Measurements from ENCODE around the gene CTU2. TPM values are rescaled to one million over a fixed set of nuclear protein-coding genes. Genes with fewer than 3 reads are reported as not detected.

The CTU2 gene
- total and polyA plus RNA-seq, 10 of the 15 experiments (the other 5 are each of a cell fraction or from before 2014, with no cell fraction given), result 0.32 to 44.5 (median 18.2) TPM

DNA sequence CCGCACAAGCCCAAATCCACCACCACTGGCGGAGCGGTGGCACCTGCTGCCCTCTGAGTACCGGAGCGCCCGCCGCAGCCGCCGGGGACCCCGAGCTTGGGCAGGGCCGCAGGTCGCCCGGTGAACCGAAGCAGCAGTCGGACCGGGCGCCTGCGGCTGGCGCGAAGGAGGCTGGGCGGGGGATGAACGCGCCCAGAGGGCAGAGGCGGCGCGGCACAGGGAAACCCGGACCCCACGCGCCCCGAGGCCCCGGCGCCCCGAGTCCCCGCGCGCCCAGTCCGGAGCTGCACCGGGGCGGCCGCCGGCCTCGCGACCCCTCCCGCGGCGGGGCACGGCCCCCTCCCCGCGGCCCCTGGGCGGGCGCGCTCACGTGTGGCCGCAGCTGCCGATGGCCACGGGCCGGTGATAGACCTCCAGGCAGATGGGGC, 488 bp upstream of the CTU2 start (continued):
- TF ChIP-seq, protein P1, sequence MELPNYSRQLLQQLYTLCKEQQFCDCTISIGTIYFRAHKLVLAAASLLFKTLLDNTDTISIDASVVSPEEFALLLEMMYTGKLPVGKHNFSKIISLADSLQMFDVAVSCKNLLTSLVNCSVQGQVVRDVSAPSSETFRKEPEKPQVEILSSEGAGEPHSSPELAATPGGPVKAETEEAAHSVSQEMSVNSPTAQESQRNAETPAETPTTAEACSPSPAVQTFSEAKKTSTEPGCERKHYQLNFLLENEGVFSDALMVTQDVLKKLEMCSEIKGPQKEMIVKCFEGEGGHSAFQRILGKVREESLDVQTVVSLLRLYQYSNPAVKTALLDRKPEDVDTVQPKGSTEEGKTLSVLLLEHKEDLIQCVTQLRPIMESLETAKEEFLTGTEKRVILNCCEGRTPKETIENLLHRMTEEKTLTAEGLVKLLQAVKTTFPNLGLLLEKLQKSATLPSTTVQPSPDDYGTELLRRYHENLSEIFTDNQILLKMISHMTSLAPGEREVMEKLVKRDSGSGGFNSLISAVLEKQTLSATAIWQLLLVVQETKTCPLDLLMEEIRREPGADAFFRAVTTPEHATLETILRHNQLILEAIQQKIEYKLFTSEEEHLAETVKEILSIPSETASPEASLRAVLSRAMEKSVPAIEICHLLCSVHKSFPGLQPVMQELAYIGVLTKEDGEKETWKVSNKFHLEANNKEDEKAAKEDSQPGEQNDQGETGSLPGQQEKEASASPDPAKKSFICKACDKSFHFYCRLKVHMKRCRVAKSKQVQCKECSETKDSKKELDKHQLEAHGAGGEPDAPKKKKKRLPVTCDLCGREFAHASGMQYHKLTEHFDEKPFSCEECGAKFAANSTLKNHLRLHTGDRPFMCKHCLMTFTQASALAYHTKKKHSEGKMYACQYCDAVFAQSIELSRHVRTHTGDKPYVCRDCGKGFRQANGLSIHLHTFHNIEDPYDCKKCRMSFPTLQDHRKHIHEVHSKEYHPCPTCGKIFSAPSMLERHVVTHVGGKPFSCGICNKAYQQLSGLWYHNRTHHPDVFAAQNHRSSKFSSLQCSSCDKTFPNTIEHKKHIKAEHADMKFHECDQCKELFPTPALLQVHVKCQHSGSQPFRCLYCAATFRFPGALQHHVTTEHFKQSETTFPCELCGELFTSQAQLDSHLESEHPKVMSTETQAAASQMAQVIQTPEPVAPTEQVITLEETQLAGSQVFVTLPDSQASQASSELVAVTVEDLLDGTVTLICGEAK (IDR thresholded peaks at IDR 0.05; ENCODE audit: borderline replicate concordance), result no peak

DNA sequence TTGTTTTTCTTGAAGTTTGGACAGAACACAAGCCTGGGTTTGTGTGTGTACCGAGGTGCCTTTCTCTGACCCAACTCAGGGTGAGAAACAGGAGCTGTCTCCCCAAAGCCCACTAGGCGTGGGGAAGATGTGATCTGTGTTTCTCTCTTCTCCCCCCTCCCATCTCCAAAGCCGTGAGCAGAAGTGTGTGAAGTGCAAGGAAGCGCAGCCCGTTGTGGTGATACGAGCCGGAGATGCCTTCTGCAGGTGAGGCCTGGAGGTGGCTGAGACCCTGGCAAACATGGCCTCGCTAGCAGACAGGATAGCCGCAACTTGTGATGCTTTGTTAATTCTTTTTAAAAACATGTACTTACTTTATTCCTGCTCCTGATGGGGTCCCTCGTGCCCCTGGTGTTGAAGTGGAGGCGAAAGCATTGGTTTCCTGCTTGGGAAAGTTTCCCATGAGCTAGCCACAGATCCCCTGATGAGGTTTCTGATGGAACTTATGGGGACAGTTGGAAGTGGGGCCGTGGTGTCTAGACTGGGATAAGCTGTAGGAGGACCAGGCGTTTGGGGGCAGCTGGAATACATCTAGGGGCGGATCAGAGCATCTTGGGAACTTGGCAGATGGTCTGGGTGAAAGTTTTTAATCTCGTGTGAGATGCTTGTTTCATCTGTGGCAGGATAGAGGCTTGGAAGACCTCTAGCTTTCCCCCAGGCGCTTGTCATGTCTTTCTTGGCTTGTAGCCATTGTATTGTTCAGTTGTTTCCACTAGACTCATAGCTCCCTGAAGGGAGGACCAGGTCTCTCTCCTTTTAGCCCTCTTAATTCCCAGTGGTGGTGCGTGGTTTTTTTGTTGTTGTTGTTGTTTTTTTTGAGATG, 893 bp downstream of the CTU2 start:
- ChIA-PET POLR2A (interaction anchor here (1.0 kb wide), 1 partner anchor 8 kb away, joined by 3 read pairs; no protein-coding TSS in a partner anchor), SMC1A (ENCODE audit: uncharacterized antibody, unreplicated experiment) (interaction anchor here (1.1 to 1.2 kb wide), 3 partner anchors 22 to 74 kb away, joined by 3 to 5 read pairs (median 5); no protein-coding TSS in a partner anchor), RAD21 (ENCODE audit: unreplicated experiment) (interaction anchor here (1.1 to 1.3 kb wide), 2 partner anchors 30 to 44 kb away, joined by 3 to 4 read pairs; partner anchors contain the start of gene MVD), CTCF (interaction anchor here (0.7 to 1.9 kb wide), 5 partner anchors 26 to 150 kb away, joined by 3 to 13 read pairs (median 4); partner anchors contain the start of genes APRT and TRAPPC2L)
- no peaks in the 10 kb centered on the region; a peak in 2 of 4 replicates for H3K36me3 ChIP-seq (ENCODE audit: control insufficient read depth in 2 of 2, insufficient read depth in 2 of 2, low read length in 1 of 2)
- WGBS (ENCODE audit: insufficient coverage, insufficient replicate concordance, low lambda C conversion rate, missing lambda C conversion rate), result 19% methylated on average over 17 of the region's 17 CpGs
- TF ChIP-seq PML (IDR thresholded peaks at IDR 0.05; ENCODE audit: low read length), result no peak
- H3K9ac ChIP-seq (ENCODE audit: control insufficient read depth, insufficient read depth, low read length), result peak overlapping the region; percentile 76
- intact Hi-C loops (cut with micrococcal nuclease; ENCODE audit: unreplicated experiment) (loop anchor here (2.0 kb wide), 1 partner anchor 56 kb away; the partner anchor contains the start of gene CYBA), in situ Hi-C loops (cut with MboI) (no loop called here)
- ATAC-seq (no peak), FAIRE-seq (no peak), DNase-seq (ENCODE audit: low read depth, low spot score) (no peak)
- peaks cover 41% of the 10 kb centered on the region for H3K79me2 ChIP-seq (ENCODE audit: control insufficient read depth, insufficient read depth, low read length)
- H4K20me1 ChIP-seq (ENCODE audit: control insufficient read depth, insufficient read depth), result no peaks in the 10 kb centered on the region
- H3K27ac ChIP-seq (ENCODE audit: control insufficient read depth, insufficient read depth), result peak overlapping the region; percentile 20; the same call in 1 of the 2 replicates
- peak overlapping the region; percentile 3; the same call in 1 of the 2 replicates for H2AFZ ChIP-seq (ENCODE audit: control insufficient read depth, low read depth, low read length)
- H3K27me3 ChIP-seq (replicated peaks in 1 of 2; ENCODE audit: control insufficient read depth in 2 of 2, insufficient read depth in 2 of 2, low read length in 1 of 2), result no peaks in the 10 kb centered on the region
- BruUV-seq (replicated peaks), result no TSS peak
- peak overlapping the region; percentile 73 for H3K4me3 ChIP-seq
- peaks cover 31% of the 10 kb centered on the region for H3K4me1 ChIP-seq (ENCODE audit: control insufficient read depth, insufficient read depth, low read length)
- no peaks in the 10 kb centered on the region for H3K9me3 ChIP-seq (replicated peaks; ENCODE audit: control insufficient read depth, insufficient read depth, low read length)
- H3K4me2 ChIP-seq (ENCODE audit: control insufficient read depth, insufficient read depth), result peak overlapping the region; percentile 72

Data from GM12878 (cell line).